H1 (cell line): ENCODE results near the gene GRK3. TPM values are rescaled to one million over a fixed set of nuclear protein-coding genes. Genes with fewer than 3 reads are reported as not detected.

Experiments
- FOSL1 ChIP-seq: IDR thresholded peaks from 2 replicates; pipeline ENCODE4 v1.6.1; 2011; ENCODE audit warnings: mild to moderate bottlenecking, low read depth, low read length, moderate library complexity; ENCODE audit not compliant: insufficient read depth
- polyA plus RNA-seq, 7 experiments: library from polyadenylated mRNA; depleted of rRNA in 3 of 7; stranded (reverse) in 5 of 7; unstranded in 2 of 7; fragments of >200 nt in 5 of 7; fragments of 200-250 nt in 2 of 7; gene quantifications; 1 replicate in 5 of 7; 2 replicates in 1 of 7; 4 replicates in 1 of 7; pipeline versions ENCODE4 v1.2.1 to v1.2.3, GENCODE V29; 2011 to 2013; ENCODE audit warnings: missing spikeins in 2 of 7, mixed read lengths in 2 of 7
- total RNA-seq: library from RNA; stranded (reverse); fragmentation: NEBNext Ultra II Directional; extraction: Animal tissue kit (Norgen Biotek cat#: 25700); gene quantifications from 2 replicates; pipeline ENCODE4 v1.2.1, GENCODE V29; 2021

GRK3 gene
- total and polyA plus RNA-seq, 2 of the 8 experiments (the other 6 are each of a cell fraction or from before 2014, with no cell fraction given), result 7.5 to 35.3 TPM

DNA sequence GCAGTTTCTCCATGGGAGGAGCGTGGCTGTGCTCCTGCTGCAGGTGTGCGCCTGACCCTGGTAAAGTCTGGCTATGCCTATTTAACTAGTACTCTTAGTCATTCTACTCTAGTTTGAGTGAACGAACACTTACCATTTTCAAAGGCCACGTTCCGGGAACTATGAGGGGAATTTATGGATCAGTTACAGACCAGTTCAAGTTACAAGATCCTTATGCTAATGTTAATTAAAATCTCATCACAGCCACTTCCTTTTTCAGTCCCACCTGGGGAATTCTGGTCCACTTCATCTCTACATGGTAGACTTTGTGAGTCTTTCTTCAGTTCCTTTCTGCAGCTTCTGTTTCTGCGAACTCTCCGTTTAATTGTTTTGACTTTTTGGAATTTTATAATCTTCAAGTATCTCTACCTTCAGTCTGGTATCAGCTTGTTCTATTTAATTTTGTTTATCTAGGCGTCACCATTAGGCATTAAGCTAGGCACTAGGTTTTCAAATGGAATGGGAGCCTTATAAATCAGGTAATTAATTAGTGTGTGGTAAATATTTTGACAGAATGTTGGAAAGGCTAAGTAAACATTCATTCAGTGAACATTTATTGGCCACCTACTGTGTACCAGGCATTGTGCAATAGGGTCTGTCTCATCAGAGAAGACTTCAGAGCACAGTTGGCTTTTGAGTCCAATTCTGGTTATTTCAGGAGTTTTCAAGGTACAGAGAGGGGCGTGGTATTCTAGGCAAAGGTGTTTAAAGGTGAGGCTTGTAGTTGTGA is 78.9 kb downstream of the GRK3 start (continued):
- no peak for TF ChIP-seq FOSL1
